K562 (cell line): ENCODE measurements around the gene EFHB. TPM values are rescaled to one million over a fixed set of nuclear protein-coding genes. Genes with fewer than 3 reads are reported as not detected.

Source experiments
- ELF4 ChIP-seq: fragments of 450-650 bp; formaldehyde crosslinking; IDR thresholded peaks from 2 replicates; pipeline ENCODE4 v1.4.0; 2022; ENCODE audit warnings: missing genetic modification characterization
- MTA2 ChIP-seq: fragments of 450-650 bp; IDR thresholded peaks from 2 replicates; pipeline ENCODE4 v1.6.1; 2016; ENCODE audit warnings: low read depth
- NCOA4 ChIP-seq: fragments of 450-650 bp; IDR thresholded peaks from 2 replicates; pipeline ENCODE4 v1.6.1; 2018; ENCODE audit warnings: mild to moderate bottlenecking; ENCODE audit not compliant: partially characterized antibody
- POLR2AphosphoS2 ChIP-seq: IDR thresholded peaks from 2 replicates; pipeline ENCODE4 v1.6.1; 2012; ENCODE audit warnings: low read length, improper control_type of control experiment
- RBBP5 ChIP-seq: fragments of 200-600 bp; sonication (generic); IDR thresholded peaks from 2 replicates; pipeline ENCODE4 v1.6.1; 2012; ENCODE audit warnings: borderline replicate concordance, mild to moderate bottlenecking, low read length, control low read depth, inconsistent platforms; ENCODE audit not compliant: insufficient read depth, poor library complexity, severe bottlenecking
- REST ChIP-seq, 2 experiments: fragments of 450-650 bp; formaldehyde crosslinking in 1 of 2; IDR thresholded peaks; 2 replicates each; pipeline versions ENCODE4 v1.4.0 to v1.6.1; 2014 to 2020; ENCODE audit warnings: mild to moderate bottlenecking in 2 of 2, borderline replicate concordance in 1 of 2, low read depth in 1 of 2
- SMC3 ChIP-seq: conservative IDR thresholded peaks from 2 replicates; pipeline ENCODE4 v1.6.1; 2011; ENCODE audit warnings: low read depth, low read length, improper control_type of control experiment; ENCODE audit not compliant: insufficient read depth
- TEAD4 ChIP-seq, 2 experiments: sonication (generic) in 1 of 2; formaldehyde crosslinking in 1 of 2; IDR thresholded peaks; 2 replicates each; pipeline versions ENCODE4 v1.6.1 to v1.8.0; 2012 to 2022; ENCODE audit warnings: borderline replicate concordance in 1 of 2, inconsistent platforms in 1 of 2, low read length in 1 of 2, mild to moderate bottlenecking in 1 of 2, missing genetic modification reagents in 1 of 2
- ZC3H4 ChIP-seq: sonication (generic); formaldehyde crosslinking; IDR thresholded peaks from 2 replicates; pipeline ENCODE4 v1.9.0; 2021; ENCODE audit warnings: missing genetic modification reagents, borderline replicate concordance
- polyA plus RNA-seq, 8 experiments: library from polyadenylated mRNA; depleted of rRNA in 4 of 8; stranded (reverse) in 5 of 8; unstranded in 3 of 8; fragments of >200 nt; fragmentation: Nextera tagmentation in 2 of 8; fragmentation: Illumina TruSeq in 1 of 8; extraction: Ambion mirVana in 2 of 8; extraction: Trizol in 1 of 8; gene quantifications; 2 replicates each; pipeline versions ENCODE4 v1.2.1 to v1.2.3, GENCODE V29; 2011 to 2014; ENCODE audit warnings: inconsistent platforms in 1 of 8, missing spikeins in 1 of 8
- total RNA-seq, 7 experiments: library from RNA; depleted of rRNA in 6 of 7; stranded (reverse); fragments of >200 nt in 6 of 7; fragmentation: Illumina TruSeq in 2 of 7; extraction: Trizol in 2 of 7; gene quantifications; 2 replicates each; pipeline versions ENCODE4 v1.2.1 to v1.2.3, GENCODE V29; 2011 to 2021; ENCODE audit warnings: low replicate concordance in 1 of 7

The EFHB gene
- total and polyA plus RNA-seq, 9 of the 15 experiments (the other 6 are each of a cell fraction or from before 2014, with no cell fraction given): 1.5 to 4.0 (median 1.8) TPM

GRCh38 chr3:19885468-19885867 lies 48.5 kb downstream of the EFHB start (continued):
- peak; percentile 79 for TF ChIP-seq REST (IDR thresholded peaks at IDR 0.05; ENCODE audit: borderline replicate concordance)
- TF ChIP-seq REST (CRISPR knock-in tag; IDR thresholded peaks at IDR 0.05; ENCODE audit: low read depth): no peak
- no peak for TF ChIP-seq POLR2AphosphoS2
- no peak for TF ChIP-seq ZC3H4 (CRISPR knock-in tag)
- no peak for TF ChIP-seq RBBP5
- TF ChIP-seq SMC3: peak; percentile 64
- no peak for TF ChIP-seq ELF4 (CRISPR knock-in tag)
- TF ChIP-seq TEAD4 (IDR thresholded peaks at IDR 0.05; ENCODE audit: low read length): peak; percentile 62
- TF ChIP-seq TEAD4 (CRISPR knock-in tag; IDR thresholded peaks at IDR 0.05; ENCODE audit: borderline replicate concordance): no peak
- TF ChIP-seq NCOA4: no peak
- no peak for TF ChIP-seq MTA2
